ENCODE results near the gene CNIH2. TPM values are rescaled to one million over a fixed set of nuclear protein-coding genes. Genes with fewer than 3 reads are reported as not detected.

CNIH2 gene
- total RNA-seq, 1 experiment from 2014 or later, result 1.3 TPM

GRCh38 chr11:66267039-66267378 lies 11.0 kb upstream of the CNIH2 start:
- POLR2A ChIA-PET, result interaction anchor here (0.6 to 2.3 kb wide), 5 partner anchors 12 to 131 kb away, joined by 3 to 18 read pairs (median 6); partner anchors contain the start of gene YIF1A
- peaks cover 29% of the 10 kb centered on the region for H3K79me2 ChIP-seq (ENCODE audit: insufficient read depth, low read length)
- H3K27me3 ChIP-seq (ENCODE audit: insufficient read depth, low read length), result no peaks in the 10 kb centered on the region
- peak overlapping the region; percentile 70 for H3K4me2 ChIP-seq (ENCODE audit: low read length)
- H4K20me1 ChIP-seq (ENCODE audit: insufficient read depth), result no peaks in the 10 kb centered on the region
- TF ChIP-seq EGR1 (IDR thresholded peaks at IDR 0.05; ENCODE audit: low read depth) (no peak), MAX (IDR thresholded peaks at IDR 0.05) (no peak), EZH2 (IDR thresholded peaks at IDR 0.05) (no peak), EZH2phosphoT487 (IDR thresholded peaks at IDR 0.05; ENCODE audit: borderline replicate concordance) (no peak), ZNF274 (IDR thresholded peaks at IDR 0.05; ENCODE audit: low read depth, low read length) (no peak), ZBTB33 (IDR thresholded peaks at IDR 0.05; ENCODE audit: extremely low read depth, insufficient replicate concordance, low read length) (no peak), JUND (IDR thresholded peaks at IDR 0.05) (no peak), POLR2AphosphoS5 (IDR thresholded peaks at IDR 0.05; ENCODE audit: low read depth, low read length) (no peak), ELF1 (IDR thresholded peaks at IDR 0.05; ENCODE audit: borderline replicate concordance, low read depth) (no peak), POLR2A (IDR thresholded peaks at IDR 0.05; ENCODE audit: borderline replicate concordance, extremely low read depth, insufficient read depth, insufficient read length) (no peak), SP1 (IDR thresholded peaks at IDR 0.05; ENCODE audit: low read depth) (no peak), REST (IDR thresholded peaks at IDR 0.05; ENCODE audit: low read depth) (no peak), CEBPB (IDR thresholded peaks at IDR 0.05; ENCODE audit: low read depth) (no peak), SRF (IDR thresholded peaks at IDR 0.05; ENCODE audit: low read depth) (no peak), CTCF (IDR thresholded peaks at IDR 0.05 in 2 of 3, conservative IDR thresholded peaks at IDR 0.05 in 1 of 3; ENCODE audit: borderline replicate concordance in 1 of 3, insufficient read depth in 1 of 3, low read depth in 2 of 3, low read length in 2 of 3) (no peak; a peak in 1 of 6 replicates), TCF7L2 (IDR thresholded peaks at IDR 0.05; ENCODE audit: borderline replicate concordance, extremely low read depth, insufficient read depth, insufficient read length) (no peak)
- peaks cover 10 to 14% of the 10 kb centered on the region in 2 experiments for H3K36me3 ChIP-seq (ENCODE audit: control insufficient read depth in 1 of 2, insufficient read depth in 2 of 2, low read length in 2 of 2)
- CTCF ChIA-PET, result interaction anchor here (0.5 to 2.6 kb wide), 4 partner anchors 11 to 46 kb away, joined by 3 to 9 read pairs (median 8); partner anchors contain the start of gene YIF1A
- H3K4me1 ChIP-seq (ENCODE audit: control insufficient read depth in 1 of 2, insufficient read depth in 2 of 2, low read length in 2 of 2), result peaks cover 6 to 26% of the 10 kb centered on the region in 2 experiments
- H3K27ac ChIP-seq (ENCODE audit: low read depth, low read length), result peak overlapping the region; percentile 69
- BruUV-seq (replicated peaks), result no TSS peak
- intact Hi-C loops (cut with micrococcal nuclease), result no loop called here
- H3K9me3 ChIP-seq (ENCODE audit: control insufficient read depth in 1 of 2, insufficient read depth in 1 of 2, low read depth in 1 of 2, low read length in 2 of 2), result no peaks in the 10 kb centered on the region
- H3K9ac ChIP-seq (ENCODE audit: low read length), result peak overlapping the region; percentile 85
- ATAC-seq (peak; percentile 26), DNase-seq (ENCODE audit: low read depth, low spot score) (no peak)
- no peak overlapping the region for H2AFZ ChIP-seq (ENCODE audit: low read depth, low read length, poor library complexity, severe bottlenecking)
- H3K4me3 ChIP-seq (replicated peaks in 1 of 2; ENCODE audit: low read depth in 1 of 2, low read length in 2 of 2), result peak overlapping the region; percentile 93 to 99
- RAD21 ChIA-PET (ENCODE audit: low non-redundant PET in 1 of 2, low total read pairs in 2 of 2, uncharacterized antibody in 2 of 2, unreplicated experiment in 2 of 2), result no interaction called here
- H3K9me2 ChIP-seq (ENCODE audit: insufficient read depth), result no peaks in the 10 kb centered on the region

Data from HCT116 (cell line).